ENCODE data around the gene NKTR. TPM values are rescaled to one million over a fixed set of nuclear protein-coding genes. Genes with fewer than 3 reads are reported as not detected.

The NKTR gene
- total RNA-seq, 1 experiment from 2014 or later, result 53.1 TPM

- intact Hi-C loops (cut with micrococcal nuclease; ENCODE audit: unreplicated experiment), result no loop called here
- H3K27ac ChIP-seq (ENCODE audit: low read depth, low read length, poor library complexity, severe bottlenecking), result no peak overlapping the region
- ChIA-PET POLR2A (ENCODE audit: low non-redundant PET) (no interaction called here), CTCF (no interaction called here)
- TF ChIP-seq EZH2 (IDR thresholded peaks at IDR 0.05; ENCODE audit: borderline replicate concordance, low read depth, low read length, poor library complexity, severe bottlenecking), result no peak
- TF ChIP-seq CTCF (conservative IDR thresholded peaks at IDR 0.05; ENCODE audit: low read depth, low read length), result no peak
- H3K9me3 ChIP-seq (ENCODE audit: low read depth, low read length, poor library complexity, severe bottlenecking), result no peaks in the 10 kb centered on the region
- no peaks in the 10 kb centered on the region for H3K4me1 ChIP-seq (ENCODE audit: insufficient read depth, low read length, poor library complexity, severe bottlenecking)
- H3K4me3 ChIP-seq (ENCODE audit: low read depth, low read length, poor library complexity, severe bottlenecking), result no peak overlapping the region
- H3K27me3 ChIP-seq (replicated peaks; ENCODE audit: insufficient read depth, low read depth, low read length, poor library complexity), result no peaks in the 10 kb centered on the region
- H3K36me3 ChIP-seq (ENCODE audit: insufficient read depth, low read length, poor library complexity, severe bottlenecking), result no peaks in the 10 kb centered on the region
- no TSS peak for BruUV-seq (replicated peaks)
- no peak for DNase-seq (ENCODE audit: low spot score)
Observed at GRCh38 chr3:42688487-42689420, 88.3 kb downstream of the NKTR start.

GRCh38 chr3:42689421-42690014 lies 89.0 kb downstream of the NKTR start:
- no TSS peak for BruUV-seq (replicated peaks)
- H3K36me3 ChIP-seq (ENCODE audit: insufficient read depth, low read length, poor library complexity, severe bottlenecking), result no peaks in the 10 kb centered on the region
- POLR2A ChIA-PET (ENCODE audit: low non-redundant PET), result no interaction called here

GRCh38 chr3:42690191-42690590 lies 89.7 kb downstream of the NKTR start:
- Histone ChIP-seq H3K4me3 (ENCODE audit: low read depth, low read length, poor library complexity, severe bottlenecking) (no peak overlapping the region), H3K27ac (ENCODE audit: low read depth, low read length, poor library complexity, severe bottlenecking) (no peak overlapping the region), H3K4me1 (ENCODE audit: insufficient read depth, low read length, poor library complexity, severe bottlenecking) (no peaks in the 10 kb centered on the region), H3K9me3 (ENCODE audit: low read depth, low read length, poor library complexity, severe bottlenecking) (no peaks in the 10 kb centered on the region), H3K36me3 (ENCODE audit: insufficient read depth, low read length, poor library complexity, severe bottlenecking) (no peaks in the 10 kb centered on the region), H3K27me3 (replicated peaks; ENCODE audit: insufficient read depth, low read depth, low read length, poor library complexity) (no peaks in the 10 kb centered on the region)
- no TSS peak for BruUV-seq (replicated peaks)
- TF ChIP-seq EZH2 (IDR thresholded peaks at IDR 0.05; ENCODE audit: borderline replicate concordance, low read depth, low read length, poor library complexity, severe bottlenecking) (no peak), CTCF (conservative IDR thresholded peaks at IDR 0.05; ENCODE audit: low read depth, low read length) (no peak)
- no peak for DNase-seq (ENCODE audit: low spot score)
- intact Hi-C loops (cut with micrococcal nuclease; ENCODE audit: unreplicated experiment), result no loop called here
- ChIA-PET CTCF (no interaction called here), POLR2A (ENCODE audit: low non-redundant PET) (no interaction called here)

More at GRCh38 chr3:42689421-42690014, 89.0 kb downstream of the NKTR start:
- no peak for DNase-seq (ENCODE audit: low spot score)
- TF ChIP-seq CTCF (conservative IDR thresholded peaks at IDR 0.05; ENCODE audit: low read depth, low read length), result no peak
- TF ChIP-seq EZH2 (IDR thresholded peaks at IDR 0.05; ENCODE audit: borderline replicate concordance, low read depth, low read length, poor library complexity, severe bottlenecking), result no peak
- Histone ChIP-seq H3K27me3 (replicated peaks; ENCODE audit: insufficient read depth, low read depth, low read length, poor library complexity) (no peaks in the 10 kb centered on the region), H3K4me3 (ENCODE audit: low read depth, low read length, poor library complexity, severe bottlenecking) (no peak overlapping the region), H3K9me3 (ENCODE audit: low read depth, low read length, poor library complexity, severe bottlenecking) (no peaks in the 10 kb centered on the region), H3K4me1 (ENCODE audit: insufficient read depth, low read length, poor library complexity, severe bottlenecking) (no peaks in the 10 kb centered on the region), H3K27ac (ENCODE audit: low read depth, low read length, poor library complexity, severe bottlenecking) (no peak overlapping the region)
- intact Hi-C loops (cut with micrococcal nuclease; ENCODE audit: unreplicated experiment), result no loop called here
- CTCF ChIA-PET, result no interaction called here

Data from A673 (cell line).